K562 (cell line): ENCODE measurements around the gene KCNAB2. TPM values are rescaled to one million over a fixed set of nuclear protein-coding genes. Genes with fewer than 3 reads are reported as not detected.

ENCODE experiments used
- BRF1 ChIP-seq: IDR thresholded peaks from 3 replicates; pipeline ENCODE4 v1.6.1; 2011; ENCODE audit warnings: borderline replicate concordance, mild to moderate bottlenecking; ENCODE audit not compliant: insufficient read length; ENCODE audit errors: extremely low read depth
- CC2D1A ChIP-seq: fragments of 450-650 bp; IDR thresholded peaks from 2 replicates; pipeline ENCODE4 v1.6.1; 2017; ENCODE audit warnings: mild to moderate bottlenecking
- ESRRA ChIP-seq: fragments of 450-650 bp; IDR thresholded peaks from 2 replicates; pipeline ENCODE4 v1.6.1; 2014; ENCODE audit warnings: low read depth, mild to moderate bottlenecking, moderate library complexity, borderline replicate concordance
- GABPA ChIP-seq: fragments of 200-800 bp; sonication (Bioruptor generic); conservative IDR thresholded peaks from 2 replicates; pipeline ENCODE4 v1.6.1; 2016; ENCODE audit warnings: low read depth, missing genetic modification characterization, missing compliant biosample characterization
- MYNN ChIP-seq, 2 experiments: sonication (generic); formaldehyde crosslinking in 1 of 2; IDR thresholded peaks; 2 replicates each; pipeline versions ENCODE4 v1.5.0 to v1.6.1; 2016 to 2020; ENCODE audit warnings: antibody characterized with exemption in 1 of 2, missing genetic modification reagents in 1 of 2
- PHTF2 ChIP-seq: fragments of 250-450 bp; sonication (Bioruptor Pico); IDR thresholded peaks from 2 replicates; pipeline ENCODE4 v1.5.0; 2021; ENCODE audit warnings: mild to moderate bottlenecking
- POLR2H ChIP-seq: IDR thresholded peaks from 2 replicates; pipeline ENCODE4 v1.6.1; 2016; ENCODE audit warnings: missing genetic modification characterization, low read depth, mild to moderate bottlenecking, control low read depth, missing compliant biosample characterization, moderate library complexity
- ZNF384 ChIP-seq: IDR thresholded peaks from 2 replicates; pipeline ENCODE4 v1.6.1; 2012; ENCODE audit warnings: low read depth, low read length, improper control_type of control experiment
- ZNF699 ChIP-seq: fragments of 250-450 bp; sonication (Bioruptor Pico); IDR thresholded peaks from 2 replicates; pipeline ENCODE4 v1.8.0; 2021; ENCODE audit warnings: mild to moderate bottlenecking, moderate library complexity; ENCODE audit not compliant: insufficient replicate concordance
- ZNF75A ChIP-seq: fragments of 450-650 bp; formaldehyde crosslinking; IDR thresholded peaks from 2 replicates; pipeline ENCODE4 v1.4.0; 2020; ENCODE audit warnings: mild to moderate bottlenecking
- polyA plus RNA-seq, 8 experiments: library from polyadenylated mRNA; depleted of rRNA in 4 of 8; stranded (reverse) in 5 of 8; unstranded in 3 of 8; fragments of >200 nt; fragmentation: Nextera tagmentation in 2 of 8; fragmentation: Illumina TruSeq in 1 of 8; extraction: Ambion mirVana in 2 of 8; extraction: Trizol in 1 of 8; gene quantifications; 2 replicates each; pipeline versions ENCODE4 v1.2.1 to v1.2.3, GENCODE V29; 2011 to 2014; ENCODE audit warnings: inconsistent platforms in 1 of 8, missing spikeins in 1 of 8
- total RNA-seq, 7 experiments: library from RNA; depleted of rRNA in 6 of 7; stranded (reverse); fragments of >200 nt in 6 of 7; fragmentation: Illumina TruSeq in 2 of 7; extraction: Trizol in 2 of 7; gene quantifications; 2 replicates each; pipeline versions ENCODE4 v1.2.1 to v1.2.3, GENCODE V29; 2011 to 2021; ENCODE audit warnings: low replicate concordance in 1 of 7
- TF ChIP-seq, protein P1 (sequence below), 2 experiments: fragments of 450-650 bp; IDR thresholded peaks; 2 replicates each; pipeline ENCODE4 v1.6.1; 2016; ENCODE audit warnings: mild to moderate bottlenecking in 2 of 2, borderline replicate concordance in 1 of 2, low read depth in 1 of 2, moderate library complexity in 1 of 2
- TF ChIP-seq, protein P2 (sequence below): sonication (generic); formaldehyde crosslinking; IDR thresholded peaks from 2 replicates; pipeline ENCODE4 v1.8.1; 2023; ENCODE audit warnings: mild to moderate bottlenecking, missing genetic modification reagents
- TF ChIP-seq, protein P3 (sequence below): fragments of 250-450 bp; sonication (Bioruptor Pico); IDR thresholded peaks from 2 replicates; pipeline ENCODE4 v1.6.1; 2021; ENCODE audit warnings: mild to moderate bottlenecking
- TF ChIP-seq, protein P4 (sequence below): sonication (generic); IDR thresholded peaks from 2 replicates; pipeline ENCODE4 v1.6.1; 2016

Gene KCNAB2
- total and polyA plus RNA-seq, 9 of the 15 experiments (the other 6 are each of a cell fraction or from before 2014, with no cell fraction given) = 1.8 to 15.8 (median 7.1) TPM

DNA sequence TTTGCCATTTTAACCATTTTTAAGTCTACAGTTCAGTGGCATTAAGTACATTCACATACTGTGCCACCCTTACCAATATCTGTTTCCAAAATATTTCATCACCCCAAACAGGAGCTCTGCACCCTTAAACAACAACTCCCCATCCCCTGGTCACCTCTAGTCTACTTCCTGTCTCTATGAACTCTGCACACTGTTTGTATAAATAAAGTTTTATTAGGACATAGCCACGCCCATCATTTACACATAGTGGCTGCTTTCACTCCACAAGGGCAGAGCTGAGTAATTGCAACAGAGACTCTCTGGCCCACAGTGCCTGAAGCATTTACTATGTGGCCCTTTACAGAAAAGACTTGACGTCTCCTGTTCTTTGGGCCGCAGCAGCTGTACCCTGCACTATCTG lies 30.1 kb downstream of the KCNAB2 start (continued):
- TF ChIP-seq, protein P1, sequence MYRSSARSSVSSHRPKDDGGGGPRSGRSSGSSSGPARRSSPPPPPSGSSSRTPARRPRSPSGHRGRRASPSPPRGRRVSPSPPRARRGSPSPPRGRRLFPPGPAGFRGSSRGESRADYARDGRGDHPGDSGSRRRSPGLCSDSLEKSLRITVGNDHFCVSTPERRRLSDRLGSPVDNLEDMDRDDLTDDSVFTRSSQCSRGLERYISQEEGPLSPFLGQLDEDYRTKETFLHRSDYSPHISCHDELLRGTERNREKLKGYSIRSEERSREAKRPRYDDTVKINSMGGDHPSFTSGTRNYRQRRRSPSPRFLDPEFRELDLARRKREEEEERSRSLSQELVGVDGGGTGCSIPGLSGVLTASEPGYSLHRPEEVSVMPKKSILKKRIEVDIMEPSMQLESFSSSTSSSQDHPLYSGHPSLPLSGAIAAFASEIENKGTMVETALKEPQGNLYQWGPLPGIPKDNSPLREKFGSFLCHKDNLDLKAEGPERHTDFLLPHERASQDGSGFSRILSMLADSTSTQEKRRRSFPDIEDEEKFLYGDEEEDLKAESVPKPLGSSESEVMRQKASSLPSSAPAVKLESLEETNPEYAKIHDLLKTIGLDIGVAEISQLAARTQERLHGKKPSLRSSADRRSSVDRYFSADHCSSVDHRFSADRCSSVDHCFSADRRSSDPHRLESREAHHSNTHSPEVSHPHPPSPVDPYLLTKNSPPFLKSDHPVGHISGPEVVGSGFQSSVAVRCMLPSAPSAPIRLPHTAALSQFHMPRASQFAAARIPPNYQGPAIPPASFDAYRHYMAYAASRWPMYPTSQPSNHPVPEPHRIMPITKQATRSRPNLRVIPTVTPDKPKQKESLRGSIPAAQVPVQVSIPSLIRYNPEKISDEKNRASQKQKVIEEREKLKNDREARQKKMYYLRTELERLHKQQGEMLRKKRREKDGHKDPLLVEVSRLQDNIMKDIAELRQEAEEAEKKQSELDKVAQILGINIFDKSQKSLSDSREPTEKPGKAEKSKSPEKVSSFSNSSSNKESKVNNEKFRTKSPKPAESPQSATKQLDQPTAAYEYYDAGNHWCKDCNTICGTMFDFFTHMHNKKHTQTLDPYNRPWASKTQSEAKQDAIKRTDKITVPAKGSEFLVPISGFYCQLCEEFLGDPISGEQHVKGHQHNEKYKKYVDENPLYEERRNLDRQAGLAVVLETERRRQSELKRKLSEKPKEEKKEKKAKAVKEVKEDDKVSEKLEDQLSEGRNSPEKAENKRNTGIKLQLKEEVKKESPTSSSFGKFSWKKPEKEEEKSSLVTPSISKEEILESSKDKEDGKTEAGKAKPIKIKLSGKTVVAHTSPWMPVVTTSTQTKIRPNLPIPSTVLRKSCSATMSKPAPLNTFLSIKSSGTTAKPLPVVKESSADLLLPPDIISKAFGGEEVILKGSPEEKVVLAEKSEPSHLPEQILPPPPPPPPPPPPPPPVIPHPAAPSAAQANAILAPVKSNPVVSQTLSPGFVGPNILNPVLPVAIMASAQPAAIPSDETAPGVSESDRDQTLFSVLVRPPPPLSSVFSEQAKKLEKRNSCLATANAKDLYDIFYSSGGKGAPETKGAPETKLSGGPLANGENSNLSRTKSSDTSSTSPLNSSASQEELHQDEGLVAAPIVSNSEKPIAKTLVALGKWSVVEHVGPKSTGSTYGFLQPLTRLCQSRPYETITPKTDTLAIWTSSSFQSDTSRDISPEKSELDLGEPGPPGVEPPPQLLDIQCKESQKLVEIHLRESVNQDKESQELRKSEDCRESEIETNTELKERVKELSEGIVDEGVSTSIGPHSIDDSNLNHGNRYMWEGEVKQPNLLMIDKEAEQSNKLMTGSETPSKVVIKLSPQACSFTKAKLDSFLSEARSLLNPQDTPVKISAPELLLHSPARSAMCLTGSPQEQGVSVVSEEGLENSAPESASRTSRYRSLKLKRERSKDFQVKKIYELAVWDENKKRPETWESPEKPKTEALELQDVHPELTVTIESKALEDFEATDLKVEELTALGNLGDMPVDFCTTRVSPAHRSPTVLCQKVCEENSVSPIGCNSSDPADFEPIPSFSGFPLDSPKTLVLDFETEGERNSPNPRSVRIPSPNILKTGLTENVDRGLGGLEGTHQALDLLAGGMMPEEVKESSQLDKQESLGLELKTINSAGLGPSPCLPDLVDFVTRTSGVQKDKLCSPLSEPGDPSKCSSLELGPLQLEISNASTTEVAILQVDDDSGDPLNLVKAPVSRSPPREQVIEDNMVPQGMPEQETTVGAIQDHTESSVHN (IDR thresholded peaks at IDR 0.05; ENCODE audit: borderline replicate concordance in 1 of 2, low read depth in 1 of 2) = no peak
- TF ChIP-seq ZNF75A (CRISPR knock-in tag) (no peak), PHTF2 (CRISPR knock-in tag) (no peak), POLR2H (no peak), CC2D1A (no peak), ZNF699 (CRISPR knock-in tag) (no peak), BRF1 (no peak), GABPA (tag) (peak; percentile 66), ESRRA (no peak), ZNF384 (peak; percentile 26; the same call in 1 of the 2 replicates), MYNN (IDR thresholded peaks at IDR 0.05) (no peak), MYNN (CRISPR knock-in tag; IDR thresholded peaks at IDR 0.05) (no peak)
- TF ChIP-seq, protein P2, sequence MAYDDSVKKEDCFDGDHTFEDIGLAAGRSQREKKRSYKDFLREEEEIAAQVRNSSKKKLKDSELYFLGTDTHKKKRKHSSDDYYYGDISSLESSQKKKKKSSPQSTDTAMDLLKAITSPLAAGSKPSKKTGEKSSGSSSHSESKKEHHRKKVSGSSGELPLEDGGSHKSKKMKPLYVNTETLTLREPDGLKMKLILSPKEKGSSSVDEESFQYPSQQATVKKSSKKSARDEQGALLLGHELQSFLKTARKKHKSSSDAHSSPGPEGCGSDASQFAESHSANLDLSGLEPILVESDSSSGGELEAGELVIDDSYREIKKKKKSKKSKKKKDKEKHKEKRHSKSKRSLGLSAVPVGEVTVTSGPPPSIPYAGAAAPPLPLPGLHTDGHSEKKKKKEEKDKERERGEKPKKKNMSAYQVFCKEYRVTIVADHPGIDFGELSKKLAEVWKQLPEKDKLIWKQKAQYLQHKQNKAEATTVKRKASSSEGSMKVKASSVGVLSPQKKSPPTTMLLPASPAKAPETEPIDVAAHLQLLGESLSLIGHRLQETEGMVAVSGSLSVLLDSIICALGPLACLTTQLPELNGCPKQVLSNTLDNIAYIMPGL (CRISPR knock-in tag) = no peak
- TF ChIP-seq, protein P3, sequence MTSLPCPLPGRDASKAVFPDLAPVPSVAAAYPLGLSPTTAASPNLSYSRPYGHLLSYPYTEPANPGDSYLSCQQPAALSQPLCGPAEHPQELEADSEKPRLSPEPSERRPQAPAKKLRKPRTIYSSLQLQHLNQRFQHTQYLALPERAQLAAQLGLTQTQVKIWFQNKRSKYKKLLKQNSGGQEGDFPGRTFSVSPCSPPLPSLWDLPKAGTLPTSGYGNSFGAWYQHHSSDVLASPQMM = no peak
- TF ChIP-seq, protein P4, sequence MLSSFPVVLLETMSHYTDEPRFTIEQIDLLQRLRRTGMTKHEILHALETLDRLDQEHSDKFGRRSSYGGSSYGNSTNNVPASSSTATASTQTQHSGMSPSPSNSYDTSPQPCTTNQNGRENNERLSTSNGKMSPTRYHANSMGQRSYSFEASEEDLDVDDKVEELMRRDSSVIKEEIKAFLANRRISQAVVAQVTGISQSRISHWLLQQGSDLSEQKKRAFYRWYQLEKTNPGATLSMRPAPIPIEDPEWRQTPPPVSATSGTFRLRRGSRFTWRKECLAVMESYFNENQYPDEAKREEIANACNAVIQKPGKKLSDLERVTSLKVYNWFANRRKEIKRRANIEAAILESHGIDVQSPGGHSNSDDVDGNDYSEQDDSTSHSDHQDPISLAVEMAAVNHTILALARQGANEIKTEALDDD = no peak
